ENCODE results near the gene VAV3.

- TF ChIP-seq CTCF (CRISPR knock-in tag; IDR thresholded peaks at IDR 0.05), result no peak
- no peak for TF ChIP-seq ZBTB40 (IDR thresholded peaks at IDR 0.05)
- TF ChIP-seq ZBTB40 (CRISPR knock-in tag; IDR thresholded peaks at IDR 0.05), result no peak
- no peak for TF ChIP-seq RFXAP (CRISPR knock-in tag; IDR thresholded peaks at IDR 0.05; ENCODE audit: borderline replicate concordance)
- TF ChIP-seq ZNF513 (CRISPR knock-in tag; conservative IDR thresholded peaks at IDR 0.05), result no peak
- no peak for TF ChIP-seq JUN (CRISPR knock-in tag; IDR thresholded peaks at IDR 0.05)
- no peak for TF ChIP-seq FOSL1 (CRISPR knock-in tag; IDR thresholded peaks at IDR 0.05; ENCODE audit: borderline replicate concordance)
- TF ChIP-seq ATAD3A (CRISPR knock-in tag; IDR thresholded peaks at IDR 0.05), result no peak
- no peak for TF ChIP-seq EHMT2 (IDR thresholded peaks at IDR 0.05; ENCODE audit: borderline replicate concordance, low read depth, low read length)
- no peak for TF ChIP-seq TCF7L2 (IDR thresholded peaks at IDR 0.05; ENCODE audit: low read depth, low read length)
- no peak for TF ChIP-seq DDIT3 (CRISPR knock-in tag; IDR thresholded peaks at IDR 0.05)
- no peak for TF ChIP-seq PRPF4 (IDR thresholded peaks at IDR 0.05; ENCODE audit: low read depth, low read length, poor library complexity, severe bottlenecking)
- no peak for TF ChIP-seq ZNF282 (IDR thresholded peaks at IDR 0.05; ENCODE audit: partially characterized antibody)
Observed at GRCh38 chr1:107795994-107796393, 169.0 kb downstream of the VAV3 start.
